GM19043 (cell line): ENCODE data around the gene ISOC2.
"Not testable (repeated sequence)": the region's sequence is repeated elsewhere in the genome, so short reads cannot be mapped to it uniquely, and the experiment has no call there.

Source experiments
- ATAC-seq: cut with Tn5 transposase; IDR thresholded peaks from one replicate; pipeline ENCODE4 v1.9.1; 2021; ENCODE audit warnings: low read depth; ENCODE audit not compliant: unreplicated experiment

Gene ISOC2, protein sequence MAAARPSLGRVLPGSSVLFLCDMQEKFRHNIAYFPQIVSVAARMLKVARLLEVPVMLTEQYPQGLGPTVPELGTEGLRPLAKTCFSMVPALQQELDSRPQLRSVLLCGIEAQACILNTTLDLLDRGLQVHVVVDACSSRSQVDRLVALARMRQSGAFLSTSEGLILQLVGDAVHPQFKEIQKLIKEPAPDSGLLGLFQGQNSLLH

DNA sequence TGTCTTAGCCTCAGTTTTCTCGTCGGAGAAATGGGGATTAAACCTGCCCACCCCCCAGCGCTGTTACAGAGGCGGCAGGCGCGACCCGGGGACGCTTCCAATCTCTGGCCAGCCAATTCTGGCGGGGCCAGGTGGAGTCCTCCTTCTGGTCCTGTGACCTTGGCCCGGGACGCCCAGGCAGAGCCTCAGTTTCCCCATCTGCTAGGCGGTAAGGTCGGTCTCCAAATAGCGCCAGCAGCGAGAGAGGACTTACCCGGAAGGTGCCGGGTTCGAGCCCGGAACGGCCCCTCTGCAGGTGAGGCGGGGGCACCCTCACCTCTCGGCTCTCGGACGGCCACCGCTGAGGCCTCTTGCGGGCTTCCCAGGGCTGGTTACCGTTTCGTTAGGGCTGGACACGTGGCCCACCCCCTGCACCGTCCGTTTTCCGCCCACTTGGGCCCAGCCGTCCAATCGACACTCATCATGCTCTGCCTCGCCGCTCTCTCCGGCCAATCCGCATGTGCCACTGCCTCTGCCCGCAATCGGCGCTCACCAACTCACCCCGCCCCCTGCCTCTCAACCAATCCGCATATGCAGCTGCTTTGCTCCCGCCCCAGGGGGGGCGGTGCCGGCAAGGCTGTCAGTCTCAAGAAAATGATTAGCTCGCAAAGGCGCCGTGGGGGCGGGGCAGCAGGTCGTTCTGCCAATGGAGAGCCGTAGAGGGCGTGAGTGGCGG lies at the start of gene ISOC2:
Gene ISOC2, minus strand, starts transcription at position 384 of the 715 bp plus-strand sequence. CDS start 5,156 bp downstream, outside the sequence.
- peak; percentile 92 for ATAC-seq

DNA sequence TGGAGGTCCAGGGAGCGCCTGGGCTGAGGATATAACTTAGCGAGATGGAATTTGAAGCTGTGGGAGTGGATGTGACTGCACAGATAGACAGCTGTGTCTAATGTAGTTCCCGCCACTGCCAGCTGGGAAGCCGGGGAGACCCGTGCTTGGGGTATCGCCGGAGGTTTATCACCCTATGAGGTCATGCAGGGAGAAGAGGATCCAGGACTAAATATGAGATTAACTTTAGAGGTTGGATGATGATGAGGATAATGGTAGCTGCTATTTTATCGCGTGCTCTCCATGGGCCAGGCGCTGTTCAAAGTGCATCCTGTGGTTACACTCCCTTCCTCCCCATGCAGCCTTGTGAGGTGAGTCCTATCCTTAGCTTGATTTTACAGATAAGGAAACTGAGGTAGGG lies 46.7 kb upstream of the ISOC2 start:
- no peak for ATAC-seq

DNA sequence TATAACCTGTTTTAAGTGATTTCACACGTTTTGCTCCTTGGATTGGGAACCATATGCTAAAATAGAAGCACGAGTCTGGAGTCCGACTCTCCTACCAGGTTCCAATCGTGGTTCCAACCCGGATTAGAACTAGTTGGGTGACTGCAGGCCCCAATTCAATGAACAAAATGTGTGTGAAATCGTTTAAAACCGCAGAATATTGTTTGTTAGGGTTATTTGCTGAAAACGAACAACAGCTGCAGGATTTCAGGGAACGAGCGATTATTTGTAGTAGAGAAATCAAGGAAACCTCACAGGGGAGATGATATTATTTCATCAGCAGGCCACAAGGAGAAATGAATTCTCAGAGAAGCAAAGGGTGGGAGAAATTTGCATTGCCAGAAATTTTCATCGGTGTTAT lies 43.5 kb upstream of the ISOC2 start:
- ATAC-seq, result no peak

DNA sequence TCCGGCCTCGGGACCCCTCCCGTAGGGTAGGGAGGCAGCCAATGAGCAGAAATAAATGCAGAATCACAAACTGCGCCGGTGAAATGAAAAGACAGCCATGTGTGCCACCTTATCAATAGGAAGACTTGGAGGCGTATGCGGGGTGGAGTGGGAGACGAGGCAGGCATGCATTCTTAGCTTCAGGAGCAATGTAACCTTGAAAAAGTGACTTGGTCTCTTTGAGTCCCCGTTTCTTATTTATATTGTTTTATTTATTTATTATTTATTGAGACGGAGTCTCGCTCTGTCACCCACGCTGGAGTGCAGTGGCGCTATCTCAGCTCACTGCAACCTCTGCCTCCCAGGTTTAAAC lies 42.8 kb upstream of the ISOC2 start:
- ATAC-seq, result no peak

- peak; percentile 81 for ATAC-seq
Observed at GRCh38 chr19:55503502-55504251, 42.2 kb upstream of the ISOC2 start.

- ATAC-seq, result no peak
Observed at GRCh38 chr19:55503157-55503501, 41.7 kb upstream of the ISOC2 start.

- no peak for ATAC-seq
Observed at GRCh38 chr19:55502197-55502952, 40.9 kb upstream of the ISOC2 start.

- ATAC-seq, result no peak
Observed at GRCh38 chr19:55500368-55500952, 39.0 kb upstream of the ISOC2 start.

GRCh38 chr19:55498246-55498840 lies 36.9 kb upstream of the ISOC2 start:
- ATAC-seq, result no peak

GRCh38 chr19:55497763-55498162 lies 36.3 kb upstream of the ISOC2 start:
- ATAC-seq, result no peak

- not testable (repeated sequence) for ATAC-seq
Observed at GRCh38 chr19:55496820-55497219, 35.4 kb upstream of the ISOC2 start.

GRCh38 chr19:55495646-55496349 lies 34.4 kb upstream of the ISOC2 start:
- no peak for ATAC-seq

- ATAC-seq, result no peak
Observed at GRCh38 chr19:55494172-55494761, 32.8 kb upstream of the ISOC2 start.

DNA sequence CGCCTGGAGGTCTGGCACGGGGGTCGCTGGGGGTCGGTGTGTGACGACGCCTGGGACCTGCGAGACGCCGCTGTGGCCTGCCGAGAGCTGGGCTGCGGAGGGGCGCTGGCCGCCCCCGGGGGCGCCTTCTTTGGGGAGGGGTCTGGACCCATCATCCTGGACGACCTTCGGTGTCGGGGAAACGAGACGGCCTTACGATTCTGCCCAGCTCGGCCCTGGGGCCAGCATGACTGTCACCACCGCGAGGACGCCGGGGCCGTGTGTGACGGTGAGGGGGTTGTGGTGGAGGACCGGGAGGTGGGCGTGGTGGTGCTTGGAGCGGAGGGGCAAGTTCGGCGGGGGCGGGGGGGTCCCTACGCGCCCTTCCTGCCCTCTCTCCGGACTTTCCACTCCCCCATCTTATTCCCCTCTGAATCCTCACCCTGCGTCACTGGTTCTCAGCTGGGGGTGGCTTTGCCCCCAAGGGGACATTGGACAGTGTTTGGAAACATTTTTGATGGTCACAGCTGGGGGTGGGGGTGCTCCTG lies 32.3 kb upstream of the ISOC2 start:
- no peak for ATAC-seq

- no peak for ATAC-seq
Observed at GRCh38 chr19:55493052-55493644, 31.7 kb upstream of the ISOC2 start.

DNA sequence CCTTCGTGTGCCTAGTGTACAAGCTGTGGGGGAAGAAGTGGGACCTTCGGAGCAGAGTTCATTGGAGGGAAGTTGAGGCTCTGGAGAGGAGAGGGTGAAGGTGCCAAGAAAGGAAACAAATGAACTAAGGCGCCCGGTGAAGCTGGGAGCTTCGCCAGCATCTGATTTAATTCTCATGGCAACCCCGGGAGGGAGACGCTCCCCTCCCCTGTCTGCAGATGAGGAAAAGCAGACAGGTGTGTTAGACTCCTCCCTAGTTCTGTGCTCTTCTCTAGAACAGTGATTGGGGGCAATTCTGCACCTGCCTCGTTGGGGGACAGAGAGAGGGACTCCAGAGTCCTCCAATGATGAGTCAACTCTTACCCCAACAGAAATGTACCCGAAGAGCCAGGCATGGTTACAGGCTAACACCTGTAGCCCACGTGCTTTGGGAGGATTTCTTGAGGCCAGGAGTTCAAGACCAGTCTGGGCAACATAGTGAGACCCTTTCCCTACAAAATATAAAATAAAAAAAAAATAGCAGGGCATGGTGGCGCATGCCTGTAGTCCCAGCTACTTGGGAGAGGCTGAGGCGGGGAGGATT lies 31.0 kb upstream of the ISOC2 start:
- ATAC-seq, result no peak

DNA sequence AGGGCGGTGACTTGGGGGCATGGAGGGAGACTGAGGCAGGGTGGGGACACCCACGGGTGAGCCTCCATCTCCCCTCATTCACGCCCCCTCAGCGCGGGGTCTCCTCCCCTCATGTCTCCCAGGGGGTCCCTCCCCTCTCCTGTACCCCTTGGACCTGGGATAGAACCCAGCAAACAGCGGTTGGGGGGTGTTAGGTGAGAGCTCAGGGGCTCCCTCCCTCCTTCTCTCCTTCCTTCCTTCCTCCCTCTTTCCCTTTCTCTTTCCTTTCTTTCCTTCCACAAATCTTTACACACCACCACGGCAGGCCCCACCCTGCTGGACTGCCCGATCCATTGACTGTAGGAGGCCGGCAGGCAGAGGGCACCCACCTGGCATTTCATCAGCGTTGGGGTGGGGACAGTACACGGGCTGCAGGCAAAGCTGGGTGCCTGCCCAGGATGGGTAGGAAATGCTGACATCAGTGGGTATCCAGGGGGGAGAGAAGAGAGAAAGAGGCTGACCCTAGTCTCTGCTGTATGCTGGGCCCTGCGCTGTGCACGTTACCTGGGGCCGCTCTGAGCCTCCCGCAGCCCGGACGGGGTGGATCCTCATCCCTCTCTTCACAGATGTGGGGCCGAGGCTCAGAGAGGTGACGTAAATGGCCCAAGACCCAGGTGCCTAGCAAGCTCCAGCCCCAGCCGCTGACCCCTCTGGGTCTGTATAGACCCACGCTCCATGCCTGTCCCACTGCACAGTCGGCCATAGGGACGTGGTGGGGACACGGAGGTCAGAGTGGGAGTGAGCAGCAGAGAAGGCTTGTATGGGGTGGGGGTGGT lies 30.3 kb upstream of the ISOC2 start:
- no peak for ATAC-seq
